H1 (cell line): ENCODE data around the gene IL10. TPM values are rescaled to one million over a fixed set of nuclear protein-coding genes. Genes with fewer than 3 reads are reported as not detected.

Experiments used
- CTCF ChIA-PET: fragments of 300-600 bp; sonication (Branson Sonifier 250); formaldehyde crosslinking; loops from one replicate; lab custom pipeline; 2021; ENCODE audit not compliant: partially characterized antibody; lab: Charles Lee
- POLR2A ChIA-PET: fragments of 300-600 bp; sonication (Branson Sonifier 250); formaldehyde crosslinking; loops from one replicate; lab custom pipeline; 2021; ENCODE audit warnings: inconsistent platforms; ENCODE audit not compliant: partially characterized antibody; lab: Charles Lee
- DNase-seq, 2 experiments: peaks; one replicate each; pipeline versions ENCODE4 v3.0.0 to v3.0.0-alpha.2; 2010 to 2022; ENCODE audit warnings: low spot score in 2 of 2, low read depth in 1 of 2, mixed read lengths in 1 of 2
- FAIRE-seq: peaks from 2 replicates; lab custom pipeline; 2011; peaks lifted over from hg19 to GRCh38; lab: Jason Lieb, UNC
- H2AFZ ChIP-seq: 2 replicates; pipeline ENCODE4 v1.8.1; 2012; ENCODE audit warnings: low read length, inconsistent platforms
- H2AK5ac ChIP-seq: 2 replicates; pipeline ENCODE4 v1.6.1; 2013; ENCODE audit warnings: low read depth, low read length
- H2BK120ac ChIP-seq: replicated peaks from 2 replicates; pipeline ENCODE3; 2013; ENCODE audit warnings: low read depth, low read length, inconsistent platforms
- H2BK12ac ChIP-seq: 2 replicates; pipeline ENCODE4 v1.6.1; 2013; ENCODE audit warnings: low read depth, low read length
- H2BK15ac ChIP-seq: 2 replicates; pipeline ENCODE4 v1.6.1; 2013; ENCODE audit warnings: low read length
- H2BK20ac ChIP-seq: 2 replicates; pipeline ENCODE4 v1.6.1; 2013; ENCODE audit warnings: low read length
- H2BK5ac ChIP-seq: 2 replicates; pipeline ENCODE4 v1.6.1; 2013; ENCODE audit warnings: low read depth, low read length
- H3K14ac ChIP-seq: 2 replicates; pipeline ENCODE4 v1.6.1; 2013; ENCODE audit warnings: inconsistent platforms; ENCODE audit not compliant: insufficient read length
- H3K18ac ChIP-seq: 2 replicates; pipeline ENCODE4 v1.6.1; 2013; ENCODE audit warnings: low read length; ENCODE audit errors: extremely low read depth
- H3K23ac ChIP-seq: 2 replicates; pipeline ENCODE4 v1.6.1; 2013; ENCODE audit warnings: inconsistent platforms; ENCODE audit not compliant: insufficient read length
- H3K23me2 ChIP-seq: 2 replicates; pipeline ENCODE4 v1.6.1; 2013; ENCODE audit warnings: low read depth, low read length
- H3K27ac ChIP-seq: 2 replicates; pipeline ENCODE4 v1.6.1; 2011; ENCODE audit warnings: low read depth, low read length, inconsistent platforms
- H3K27me3 ChIP-seq, 4 experiments: replicated peaks in 1 of 4; 1 replicate in 1 of 4; 2 replicates in 3 of 4; pipeline versions ENCODE4 v1.6.1 to v1.8.1; 2011 to 2013; ENCODE audit warnings: low read length in 3 of 4, mild to moderate bottlenecking in 3 of 4, inconsistent platforms in 2 of 4, mixed read lengths in 2 of 4, moderate library complexity in 1 of 4; ENCODE audit not compliant: control insufficient read depth in 3 of 4, insufficient read depth in 3 of 4; ENCODE audit errors: extremely low read depth in 1 of 4
- H3K36me3 ChIP-seq, 4 experiments: 2 replicates each; pipeline versions ENCODE4 v1.6.1 to v1.8.1; 2011 to 2013; ENCODE audit warnings: mild to moderate bottlenecking in 4 of 4, low read length in 3 of 4, moderate library complexity in 2 of 4, control low read depth in 1 of 4, inconsistent platforms in 1 of 4; ENCODE audit not compliant: insufficient read depth in 4 of 4, control insufficient read depth in 2 of 4
- H3K4ac ChIP-seq: replicated peaks from 2 replicates; pipeline ENCODE3; 2013; ENCODE audit warnings: low read length, low read depth, mixed read lengths, inconsistent platforms; ENCODE audit not compliant: insufficient read length
- H3K4me1 ChIP-seq, 4 experiments: replicated peaks in 1 of 4; 1 replicate in 1 of 4; 2 replicates in 3 of 4; pipeline versions ENCODE4 v1.6.1 to v1.8.1; 2011 to 2013; ENCODE audit warnings: low read length in 3 of 4, inconsistent platforms in 2 of 4, mixed read lengths in 1 of 4; ENCODE audit not compliant: insufficient read depth in 4 of 4, control insufficient read depth in 3 of 4
- H3K4me2 ChIP-seq, 2 experiments: 2 replicates each; pipeline versions ENCODE4 v1.6.1 to v1.8.1; 2011 to 2013; ENCODE audit warnings: low read depth in 2 of 2, low read length in 2 of 2, control low read depth in 1 of 2, inconsistent platforms in 1 of 2, mild to moderate bottlenecking in 1 of 2; ENCODE audit not compliant: insufficient read depth in 1 of 2
- H3K4me3 ChIP-seq, 4 experiments: fragments of 200-600, 300-600 bp in 1 of 4; sonication (generic), shearing (Covaris generic), sonication (Bioruptor Twin) in 1 of 4; 2 replicates each; pipeline versions ENCODE4 v1.5.1 to v1.8.1; 2011 to 2016; ENCODE audit warnings: low read length in 4 of 4, low read depth in 3 of 4, control low read depth in 2 of 4, inconsistent platforms in 2 of 4, mild to moderate bottlenecking in 2 of 4, mixed read lengths in 1 of 4, moderate library complexity in 1 of 4; ENCODE audit not compliant: insufficient read depth in 2 of 4; ENCODE audit errors: extremely low read depth in 1 of 4
- H3K56ac ChIP-seq: replicated peaks from 2 replicates; pipeline ENCODE3; 2013; ENCODE audit warnings: low read depth, mild to moderate bottlenecking, mixed read lengths, low read length, inconsistent platforms; ENCODE audit not compliant: insufficient read length
- H3K79me1 ChIP-seq: 2 replicates; pipeline ENCODE4 v1.6.1; 2013; ENCODE audit warnings: low read depth, low read length, control low read depth
- H3K79me2 ChIP-seq, 2 experiments: 2 replicates each; pipeline versions ENCODE4 v1.6.1 to v1.8.1; 2012 to 2013; ENCODE audit warnings: low read length in 2 of 2, mild to moderate bottlenecking in 2 of 2, inconsistent platforms in 1 of 2; ENCODE audit not compliant: insufficient read depth in 2 of 2, control insufficient read depth in 1 of 2
- H3K9ac ChIP-seq, 4 experiments: replicated peaks in 1 of 4; 1 replicate in 1 of 4; 2 replicates in 3 of 4; pipeline versions ENCODE4 v1.6.1 to v1.8.1; 2011 to 2013; ENCODE audit warnings: low read depth in 3 of 4, low read length in 3 of 4, control low read depth in 2 of 4, mild to moderate bottlenecking in 2 of 4, moderate library complexity in 2 of 4, inconsistent platforms in 1 of 4; ENCODE audit errors: extremely low read depth in 1 of 4
- H3K9me3 ChIP-seq, 2 experiments: 2 replicates each; pipeline versions ENCODE4 v1.6.1 to v1.8.1; 2012 to 2013; ENCODE audit warnings: mild to moderate bottlenecking in 2 of 2, moderate library complexity in 2 of 2, control low read depth in 1 of 2, inconsistent platforms in 1 of 2, low read depth in 1 of 2, low read length in 1 of 2, mixed read lengths in 1 of 2; ENCODE audit not compliant: insufficient read depth in 2 of 2
- H4K20me1 ChIP-seq, 2 experiments: replicated peaks in 1 of 2; 2 replicates each; pipeline versions ENCODE3 to v1.8.1; 2011 to 2013; ENCODE audit warnings: inconsistent platforms in 2 of 2, low read length in 2 of 2, mild to moderate bottlenecking in 1 of 2; ENCODE audit not compliant: insufficient read depth in 2 of 2, control insufficient read depth in 1 of 2
- H4K5ac ChIP-seq: 2 replicates; pipeline ENCODE4 v1.6.1; 2013; ENCODE audit warnings: low read length, low read depth, mixed read lengths, inconsistent platforms; ENCODE audit not compliant: insufficient read length
- H4K8ac ChIP-seq: 2 replicates; pipeline ENCODE4 v1.8.0; 2013; ENCODE audit warnings: mild to moderate bottlenecking, moderate library complexity, low read length, inconsistent platforms; ENCODE audit not compliant: insufficient read depth; ENCODE audit errors: extremely low read depth
- H4K91ac ChIP-seq: replicated peaks from 2 replicates; pipeline ENCODE3; 2013; ENCODE audit warnings: low read length, mixed read lengths, inconsistent platforms; ENCODE audit not compliant: insufficient read length
- BACH1 ChIP-seq: IDR thresholded peaks from 2 replicates; pipeline ENCODE4 v1.6.1; 2012; ENCODE audit warnings: low read length, improper control_type of control experiment
- CREB1 ChIP-seq: IDR thresholded peaks from 2 replicates; pipeline ENCODE4 v1.6.1; 2012; ENCODE audit warnings: inconsistent platforms
- CTBP2 ChIP-seq: IDR thresholded peaks from 2 replicates; pipeline ENCODE4 v1.7.0; 2011; ENCODE audit warnings: borderline replicate concordance, mild to moderate bottlenecking, moderate library complexity, mixed read lengths, low read length; ENCODE audit not compliant: insufficient read depth, insufficient read length
- NANOG ChIP-seq: IDR thresholded peaks from 2 replicates; pipeline ENCODE4 v1.6.1; 2011; ENCODE audit warnings: low read length, low read depth, mild to moderate bottlenecking, inconsistent platforms; ENCODE audit not compliant: insufficient read depth, poor library complexity, severe bottlenecking
- NRF1 ChIP-seq: IDR thresholded peaks from 2 replicates; pipeline ENCODE4 v1.6.1; 2011; ENCODE audit warnings: mild to moderate bottlenecking, low read depth, low read length, improper control_type of control experiment
- RNF2 ChIP-seq: fragments of 200-900, 300-1000 bp; sonication (generic); IDR thresholded peaks from 2 replicates; pipeline ENCODE4 v1.7.1; 2016; ENCODE audit warnings: borderline replicate concordance, low read depth, mild to moderate bottlenecking, antibody characterized with exemption, low read length; ENCODE audit not compliant: poor library complexity, severe bottlenecking; ENCODE audit errors: missing control alignments
- SIN3A ChIP-seq, 2 experiments: IDR thresholded peaks in 1 of 2; conservative IDR thresholded peaks in 1 of 2; 2 replicates each; pipeline ENCODE4 v1.6.1; 2011 to 2012; ENCODE audit warnings: low read length in 2 of 2, improper control_type of control experiment in 1 of 2, low read depth in 1 of 2, mild to moderate bottlenecking in 1 of 2
- WGBS, 2 experiments: shearing (Covaris generic) in 1 of 2; methylation state at CpG; one replicate each; pipeline versions ENCODE4 v1.1.6 to v1.1.7; 2013 to 2015; ENCODE audit warnings: low lambda C conversion rate in 2 of 2, mixed read lengths in 2 of 2, inconsistent platforms in 1 of 2, low coverage in 1 of 2, missing lambda C conversion rate in 1 of 2; ENCODE audit not compliant: insufficient replicate concordance in 2 of 2, insufficient coverage in 1 of 2, insufficient read length in 1 of 2; ENCODE audit errors: extremely low coverage in 1 of 2, missing lambda C conversion rate in 1 of 2; 5-methylcytosine and 5-hydroxymethylcytosine counted together
- polyA plus RNA-seq, 7 experiments: library from polyadenylated mRNA; depleted of rRNA in 3 of 7; stranded (reverse) in 5 of 7; unstranded in 2 of 7; fragments of >200 nt in 5 of 7; fragments of 200-250 nt in 2 of 7; gene quantifications; 1 replicate in 5 of 7; 2 replicates in 1 of 7; 4 replicates in 1 of 7; pipeline versions ENCODE4 v1.2.1 to v1.2.3, GENCODE V29; 2011 to 2013; ENCODE audit warnings: missing spikeins in 2 of 7, mixed read lengths in 2 of 7
- total RNA-seq: library from RNA; stranded (reverse); fragmentation: NEBNext Ultra II Directional; extraction: Animal tissue kit (Norgen Biotek cat#: 25700); gene quantifications from 2 replicates; pipeline ENCODE4 v1.2.1, GENCODE V29; 2021

Gene IL10
- total and polyA plus RNA-seq, 2 of the 8 experiments (the other 6 are each of a cell fraction or from before 2014, with no cell fraction given): not detected

DNA sequence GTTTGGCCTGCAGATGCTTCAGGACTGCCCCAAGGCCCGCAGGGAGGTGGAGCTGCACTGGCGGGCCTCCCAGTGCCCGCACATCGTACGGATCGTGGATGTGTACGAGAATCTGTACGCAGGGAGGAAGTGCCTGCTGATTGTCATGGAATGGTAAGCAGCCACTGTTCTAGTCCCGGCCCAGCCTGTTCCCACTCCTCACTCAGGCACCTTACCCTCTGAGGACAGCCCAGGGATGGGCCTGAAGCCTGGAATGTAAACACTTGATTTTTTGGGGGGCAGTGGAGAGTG lies 43.7 kb downstream of the IL10 start:
- no peak overlapping the region for H2AFZ ChIP-seq
- WGBS, 2 experiments: 91% methylated on average over 7 of the region's 9 CpGs; no CpG with 5 or more reads in 1 of the 2 experiments
- DNase-seq: no peak
- POLR2A ChIA-PET: no interaction called here
- H2BK5ac ChIP-seq: no peak overlapping the region
- H3K9ac ChIP-seq: no peak overlapping the region
- no peak overlapping the region for H2BK20ac ChIP-seq
- TF ChIP-seq CTBP2 (no peak), SIN3A (conservative IDR thresholded peaks at IDR 0.05 in 1 of 2, IDR thresholded peaks at IDR 0.05 in 1 of 2; ENCODE audit: low read depth in 1 of 2, low read length in 2 of 2) (no peak), CREB1 (no peak), BACH1 (no peak), NANOG (no peak), RNF2 (no peak), NRF1 (no peak)
- TF ChIP-seq, all 59 proteins: peak for 0
- CTCF ChIA-PET: interaction anchor here (0.9 to 5.7 kb wide), 6 partner anchors 11 to 80 kb away, joined by 3 to 36 read pairs (median 4); no protein-coding TSS in a partner anchor
- H3K36me3 ChIP-seq: peaks cover 3 to 17% (median 4%) of the 10 kb centered on the region in 4 experiments; a peak in 4 of 8 replicates
- no peak overlapping the region for H4K91ac ChIP-seq
- no peak overlapping the region for H3K56ac ChIP-seq
- H3K4me1 ChIP-seq: peaks cover 4 to 6% (median 5%) of the 10 kb centered on the region in 4 experiments; a peak in 6 of 7 replicates
- no peak overlapping the region for H3K4me3 ChIP-seq
- no peak overlapping the region for H3K4me2 ChIP-seq
- H3K27ac ChIP-seq: no peak overlapping the region
- H3K9me3 ChIP-seq: no peaks in the 10 kb centered on the region
- H2BK15ac ChIP-seq: no peak overlapping the region
- H2BK12ac ChIP-seq: no peak overlapping the region
- no peak overlapping the region for H3K14ac ChIP-seq
- no peak overlapping the region for H3K18ac ChIP-seq
- no peak overlapping the region for H4K5ac ChIP-seq
- H3K27me3 ChIP-seq: no peaks in the 10 kb centered on the region
- H3K4ac ChIP-seq: no peak overlapping the region
- no peak overlapping the region for H2BK120ac ChIP-seq
- peaks cover 3% of the 10 kb centered on the region; the same call in 1 of the 2 replicates for H3K79me1 ChIP-seq
- H4K20me1 ChIP-seq: peaks cover 12 to 21% of the 10 kb centered on the region in 2 experiments
- no peaks in the 10 kb centered on the region for H3K23me2 ChIP-seq
- no peak overlapping the region for H2AK5ac ChIP-seq
- H3K23ac ChIP-seq: no peak overlapping the region
- no peak overlapping the region for H4K8ac ChIP-seq
- no peak for FAIRE-seq
- peaks cover 0 to 12% of the 10 kb centered on the region in 2 experiments; a peak in 1 of 4 replicates for H3K79me2 ChIP-seq
